ENCODE measurements around the gene FAM50A. TPM values are rescaled to one million over a fixed set of nuclear protein-coding genes. Genes with fewer than 3 reads are reported as not detected.

FAM50A gene
- total and polyA plus RNA-seq, 4 donors: 10.9 to 25.1 (median 14.0) TPM

GRCh38 chrX:154452823-154453222 lies 8.9 kb downstream of the FAM50A start:
- WGBS: 97% methylated on average over 9 of the region's 9 CpGs
- Histone ChIP-seq H3K4me3 (ENCODE audit: low read depth in 1 of 3, low read length in 3 of 3) (no peak overlapping the region), H3K9me3 (ENCODE audit: control insufficient read depth in 4 of 4, low read length in 3 of 4) (no peaks in the 10 kb centered on the region), H3K27ac (ENCODE audit: low read depth in 1 of 2, low read length in 2 of 2) (no peak overlapping the region), H3K4me1 (ENCODE audit: control insufficient read depth in 4 of 4, insufficient read depth in 4 of 4, low read length in 3 of 4) (peaks cover 0 to 5% (median 0%) of the 10 kb centered on the region in 4 donors), H3K36me3 (ENCODE audit: control insufficient read depth in 4 of 4, insufficient read depth in 3 of 4, low read depth in 1 of 4, low read length in 3 of 4) (peaks cover 0 to 24% (median 8%) of the 10 kb centered on the region in 4 donors), H3K27me3 (ENCODE audit: control insufficient read depth in 4 of 4, insufficient read depth in 4 of 4, low read length in 3 of 4) (no peaks in the 10 kb centered on the region), H3K9ac (ENCODE audit: low read depth in 1 of 2, low read length in 2 of 2) (no peak overlapping the region)
- DNase-seq (ENCODE audit: low spot score): no peak
- TF ChIP-seq HNF4A (conservative IDR thresholded peaks at IDR 0.05) (no peak), JUND (IDR thresholded peaks at IDR 0.05) (no peak), FOXA1 (IDR thresholded peaks at IDR 0.05) (no peak), EGR1 (IDR thresholded peaks at IDR 0.05; ENCODE audit: low read depth in 2 of 2) (no peak), NR2F2 (IDR thresholded peaks at IDR 0.05) (no peak), YY1 (IDR thresholded peaks at IDR 0.05) (no peak), TAF1 (conservative IDR thresholded peaks at IDR 0.05) (no peak), FOXA2 (IDR thresholded peaks at IDR 0.05) (no peak), HNF4G (IDR thresholded peaks at IDR 0.05) (no peak), GABPA (IDR thresholded peaks at IDR 0.05 in 1 of 2, conservative IDR thresholded peaks at IDR 0.05 in 1 of 2) (no peak)
- TF ChIP-seq, protein P1, sequence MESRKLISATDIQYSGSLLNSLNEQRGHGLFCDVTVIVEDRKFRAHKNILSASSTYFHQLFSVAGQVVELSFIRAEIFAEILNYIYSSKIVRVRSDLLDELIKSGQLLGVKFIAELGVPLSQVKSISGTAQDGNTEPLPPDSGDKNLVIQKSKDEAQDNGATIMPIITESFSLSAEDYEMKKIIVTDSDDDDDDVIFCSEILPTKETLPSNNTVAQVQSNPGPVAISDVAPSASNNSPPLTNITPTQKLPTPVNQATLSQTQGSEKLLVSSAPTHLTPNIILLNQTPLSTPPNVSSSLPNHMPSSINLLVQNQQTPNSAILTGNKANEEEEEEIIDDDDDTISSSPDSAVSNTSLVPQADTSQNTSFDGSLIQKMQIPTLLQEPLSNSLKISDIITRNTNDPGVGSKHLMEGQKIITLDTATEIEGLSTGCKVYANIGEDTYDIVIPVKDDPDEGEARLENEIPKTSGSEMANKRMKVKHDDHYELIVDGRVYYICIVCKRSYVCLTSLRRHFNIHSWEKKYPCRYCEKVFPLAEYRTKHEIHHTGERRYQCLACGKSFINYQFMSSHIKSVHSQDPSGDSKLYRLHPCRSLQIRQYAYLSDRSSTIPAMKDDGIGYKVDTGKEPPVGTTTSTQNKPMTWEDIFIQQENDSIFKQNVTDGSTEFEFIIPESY (IDR thresholded peaks at IDR 0.05): no peak

DNA sequence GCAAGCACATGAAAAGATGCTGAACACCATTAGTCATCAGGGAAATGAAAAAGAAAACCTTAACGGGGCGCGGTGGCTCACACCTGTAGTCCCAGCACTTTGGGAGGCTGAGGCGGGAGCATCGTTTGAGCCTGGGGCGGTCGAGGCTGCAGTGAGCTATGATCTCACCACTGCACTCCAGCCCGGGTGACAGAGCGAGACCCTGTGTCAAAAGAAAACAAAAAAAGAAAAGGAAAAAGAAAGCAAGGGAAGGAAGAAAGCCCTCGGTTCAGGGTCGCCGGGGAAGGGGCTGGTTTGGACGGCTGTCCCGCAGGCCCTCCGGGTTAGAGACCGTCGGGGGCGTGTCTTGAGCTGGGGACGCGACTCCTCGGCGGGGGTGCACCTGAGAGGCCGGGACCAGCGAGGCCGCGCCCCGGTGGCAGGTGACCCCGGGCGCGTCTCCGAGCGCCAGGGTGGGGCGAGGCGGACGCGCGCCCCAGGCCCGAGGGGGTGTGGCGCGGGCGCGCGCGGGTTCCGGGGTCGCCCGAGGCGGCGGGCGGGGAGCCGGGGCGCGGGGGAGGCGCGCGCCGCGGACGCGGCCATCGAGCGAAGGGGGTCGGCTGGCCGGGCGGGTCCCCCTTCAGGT lies 13.7 kb downstream of the FAM50A start:
- H3K4me1 ChIP-seq (ENCODE audit: control insufficient read depth in 4 of 4, insufficient read depth in 4 of 4, low read length in 3 of 4): peaks cover 0 to 5% (median 0%) of the 10 kb centered on the region in 4 donors
- no peak overlapping the region for H3K9ac ChIP-seq (ENCODE audit: low read depth in 1 of 2, low read length in 2 of 2)
- WGBS: 4% methylated on average over 64 of the region's 65 CpGs

More for the DNA sequence above, 13.7 kb downstream of the FAM50A start:
- H3K36me3 ChIP-seq (ENCODE audit: control insufficient read depth in 4 of 4, insufficient read depth in 3 of 4, low read depth in 1 of 4, low read length in 3 of 4): peaks cover 0 to 2% (median 0%) of the 10 kb centered on the region in 4 donors
- TF ChIP-seq TAF1 (conservative IDR thresholded peaks at IDR 0.05) (no peak), HNF4G (IDR thresholded peaks at IDR 0.05) (no peak), RXRA (IDR thresholded peaks at IDR 0.05) (no peak), NR2F2 (IDR thresholded peaks at IDR 0.05) (no peak), RAD21 (IDR thresholded peaks at IDR 0.05) (no peak), SP1 (IDR thresholded peaks at IDR 0.05) (no peak), GABPA (IDR thresholded peaks at IDR 0.05 in 1 of 2, conservative IDR thresholded peaks at IDR 0.05 in 1 of 2) (no peak), JUND (IDR thresholded peaks at IDR 0.05) (no peak), FOXA1 (IDR thresholded peaks at IDR 0.05) (no peak), EGR1 (IDR thresholded peaks at IDR 0.05; ENCODE audit: low read depth in 2 of 2) (no peak), CTCF (IDR thresholded peaks at IDR 0.05; ENCODE audit: low read depth, low read length, missing input control) (no peak), REST (IDR thresholded peaks at IDR 0.05) (no peak), MAX (IDR thresholded peaks at IDR 0.05) (no peak)
- TF ChIP-seq, protein P2, sequence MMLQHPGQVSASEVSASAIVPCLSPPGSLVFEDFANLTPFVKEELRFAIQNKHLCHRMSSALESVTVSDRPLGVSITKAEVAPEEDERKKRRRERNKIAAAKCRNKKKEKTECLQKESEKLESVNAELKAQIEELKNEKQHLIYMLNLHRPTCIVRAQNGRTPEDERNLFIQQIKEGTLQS (IDR thresholded peaks at IDR 0.05): no peak
- no peak overlapping the region for H3K27ac ChIP-seq (ENCODE audit: low read depth in 1 of 2, low read length in 2 of 2)
- no peak for DNase-seq (ENCODE audit: low spot score)
- peak overlapping the region in 2 of 3 donors; percentile 50 to 74 for H3K4me3 ChIP-seq (ENCODE audit: low read depth in 1 of 3, low read length in 3 of 3)
- H3K9me3 ChIP-seq (ENCODE audit: control insufficient read depth in 4 of 4, low read length in 3 of 4): no peaks in the 10 kb centered on the region
- no peaks in the 10 kb centered on the region for H3K27me3 ChIP-seq (ENCODE audit: control insufficient read depth in 4 of 4, insufficient read depth in 4 of 4, low read length in 3 of 4)

All from liver (tissue), 9 donors.